ENCODE measurements around the gene SLFNL1. TPM values are rescaled to one million over a fixed set of nuclear protein-coding genes. Genes with fewer than 3 reads are reported as not detected.

Gene SLFNL1
- total RNA-seq, 2 donors from 2014 or later = 0.15 TPM; not detected in 1

DNA sequence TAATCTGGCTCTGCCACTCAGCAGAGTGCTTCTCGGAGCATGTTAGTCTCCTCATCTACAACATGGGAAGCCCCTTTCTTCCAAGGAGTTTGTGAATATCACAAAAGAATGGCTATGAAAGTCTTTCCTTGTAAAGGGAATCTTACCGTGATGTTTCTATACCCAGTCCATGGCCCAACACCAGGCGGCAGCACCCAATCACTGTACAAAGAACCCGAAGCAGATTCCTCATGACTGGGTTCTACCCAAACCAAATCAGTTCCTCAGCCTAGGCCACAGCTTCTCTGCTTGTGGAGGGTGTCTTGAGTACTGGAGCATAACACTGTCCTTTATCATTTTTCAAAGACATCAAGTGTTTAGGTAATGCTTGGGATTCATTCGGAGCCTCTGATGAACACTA is 16.6 kb upstream of the SLFNL1 start:
- Mint-ChIP-seq H3K36me3 (ENCODE audit: low read depth) (peaks cover 10% of the 10 kb centered on the region), H3K4me1 (no peaks in the 10 kb centered on the region), H3K4me3 (no peak overlapping the region), H3K27me3 (ENCODE audit: insufficient read depth) (no peaks in the 10 kb centered on the region), H3K27ac (no peak overlapping the region), H3K9me3 (no peaks in the 10 kb centered on the region)
- no peak overlapping the region for H3K27ac ChIP-seq (ENCODE audit: low read depth, low read length)
- peak; percentile 66 for DNase-seq
- no peak overlapping the region for H3K9ac ChIP-seq (ENCODE audit: extremely low read depth, low read length, poor library complexity, severe bottlenecking)
- H3K4me3 ChIP-seq (ENCODE audit: low read length) = no peak overlapping the region
- H3K4me1 ChIP-seq (ENCODE audit: control insufficient read depth, insufficient read depth, low read length) = no peaks in the 10 kb centered on the region
- 88 to 100% methylated on average over 1 to 5 of the region's 5 CpGs for WGBS, 2 experiments (ENCODE audit: insufficient coverage in 1 of 2, insufficient read length in 1 of 2)
- H3K36me3 ChIP-seq (ENCODE audit: control insufficient read depth, insufficient read depth, low read length) = peaks cover 7% of the 10 kb centered on the region
- no peaks in the 10 kb centered on the region for H3K9me3 ChIP-seq (ENCODE audit: control insufficient read depth, low read length)
- TF ChIP-seq, protein P1, sequence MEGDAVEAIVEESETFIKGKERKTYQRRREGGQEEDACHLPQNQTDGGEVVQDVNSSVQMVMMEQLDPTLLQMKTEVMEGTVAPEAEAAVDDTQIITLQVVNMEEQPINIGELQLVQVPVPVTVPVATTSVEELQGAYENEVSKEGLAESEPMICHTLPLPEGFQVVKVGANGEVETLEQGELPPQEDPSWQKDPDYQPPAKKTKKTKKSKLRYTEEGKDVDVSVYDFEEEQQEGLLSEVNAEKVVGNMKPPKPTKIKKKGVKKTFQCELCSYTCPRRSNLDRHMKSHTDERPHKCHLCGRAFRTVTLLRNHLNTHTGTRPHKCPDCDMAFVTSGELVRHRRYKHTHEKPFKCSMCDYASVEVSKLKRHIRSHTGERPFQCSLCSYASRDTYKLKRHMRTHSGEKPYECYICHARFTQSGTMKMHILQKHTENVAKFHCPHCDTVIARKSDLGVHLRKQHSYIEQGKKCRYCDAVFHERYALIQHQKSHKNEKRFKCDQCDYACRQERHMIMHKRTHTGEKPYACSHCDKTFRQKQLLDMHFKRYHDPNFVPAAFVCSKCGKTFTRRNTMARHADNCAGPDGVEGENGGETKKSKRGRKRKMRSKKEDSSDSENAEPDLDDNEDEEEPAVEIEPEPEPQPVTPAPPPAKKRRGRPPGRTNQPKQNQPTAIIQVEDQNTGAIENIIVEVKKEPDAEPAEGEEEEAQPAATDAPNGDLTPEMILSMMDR (conservative IDR thresholded peaks at IDR 0.05) = peak; percentile 61
- H3K27me3 ChIP-seq (ENCODE audit: control insufficient read depth, insufficient read depth, low read length, poor library complexity, severe bottlenecking) = no peaks in the 10 kb centered on the region

DNA sequence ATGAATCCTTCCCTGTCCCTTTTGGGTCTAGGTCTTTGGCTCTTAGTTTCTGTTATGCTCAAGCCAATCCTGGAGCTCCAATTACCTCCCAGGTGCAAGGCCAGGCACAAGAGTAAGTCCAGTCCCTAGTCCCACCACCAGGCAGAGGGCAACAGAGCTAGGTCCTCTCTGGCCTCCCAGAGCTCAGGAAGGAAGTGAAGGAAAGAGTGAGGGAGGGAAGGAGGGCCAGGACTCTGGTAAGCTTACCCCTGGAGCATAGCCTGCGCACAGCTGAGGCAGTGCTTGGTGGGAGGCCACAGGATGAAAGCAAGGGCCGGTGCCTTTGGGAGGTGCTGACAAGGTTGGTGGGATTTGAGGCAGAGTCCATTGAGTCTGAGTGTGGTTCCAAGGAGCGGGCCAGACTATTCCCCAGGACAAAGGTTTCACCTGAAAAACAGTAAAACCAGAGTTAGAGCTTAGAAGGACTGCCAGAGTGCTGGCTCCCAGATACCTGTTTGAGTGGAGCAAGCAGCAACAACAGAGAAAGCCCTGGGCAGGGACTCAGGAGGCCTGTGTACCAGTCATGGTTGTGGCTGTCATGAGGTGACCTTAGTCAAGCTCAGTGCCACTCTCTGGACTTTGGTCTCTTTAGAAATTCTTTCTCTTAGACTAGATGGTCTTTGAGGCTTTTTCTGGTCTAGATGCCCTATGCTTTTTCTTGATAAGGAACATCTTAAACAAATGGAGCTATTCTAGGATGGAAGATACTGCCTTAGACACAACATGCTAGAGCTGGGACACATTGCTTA is 15.8 kb upstream of the SLFNL1 start:
- TF ChIP-seq, protein P1 (conservative IDR thresholded peaks at IDR 0.05) = no peak
- no peak for DNase-seq
- Histone ChIP-seq H3K27ac (ENCODE audit: low read depth, low read length) (no peak overlapping the region), H3K9me3 (ENCODE audit: control insufficient read depth, low read length) (no peaks in the 10 kb centered on the region), H3K4me3 (ENCODE audit: low read length) (no peak overlapping the region), H3K4me1 (ENCODE audit: control insufficient read depth, insufficient read depth, low read length) (no peaks in the 10 kb centered on the region), H3K9ac (ENCODE audit: extremely low read depth, low read length, poor library complexity, severe bottlenecking) (no peak overlapping the region), H3K36me3 (ENCODE audit: control insufficient read depth, insufficient read depth, low read length) (peaks cover 9% of the 10 kb centered on the region), H3K27me3 (ENCODE audit: control insufficient read depth, insufficient read depth, low read length, poor library complexity, severe bottlenecking) (no peaks in the 10 kb centered on the region)
- no peaks in the 10 kb centered on the region for H3K4me1 Mint-ChIP-seq
- no peaks in the 10 kb centered on the region for H3K27me3 Mint-ChIP-seq (ENCODE audit: insufficient read depth)
- no peaks in the 10 kb centered on the region for H3K9me3 Mint-ChIP-seq
- no peak overlapping the region for H3K27ac Mint-ChIP-seq
- H3K36me3 Mint-ChIP-seq (ENCODE audit: low read depth) = peaks cover 13% of the 10 kb centered on the region
- 80 to 94% methylated on average over 1 to 3 of the region's 3 CpGs for WGBS, 2 experiments (ENCODE audit: insufficient coverage in 1 of 2, insufficient read length in 1 of 2)
- H3K4me3 Mint-ChIP-seq = no peak overlapping the region

DNA sequence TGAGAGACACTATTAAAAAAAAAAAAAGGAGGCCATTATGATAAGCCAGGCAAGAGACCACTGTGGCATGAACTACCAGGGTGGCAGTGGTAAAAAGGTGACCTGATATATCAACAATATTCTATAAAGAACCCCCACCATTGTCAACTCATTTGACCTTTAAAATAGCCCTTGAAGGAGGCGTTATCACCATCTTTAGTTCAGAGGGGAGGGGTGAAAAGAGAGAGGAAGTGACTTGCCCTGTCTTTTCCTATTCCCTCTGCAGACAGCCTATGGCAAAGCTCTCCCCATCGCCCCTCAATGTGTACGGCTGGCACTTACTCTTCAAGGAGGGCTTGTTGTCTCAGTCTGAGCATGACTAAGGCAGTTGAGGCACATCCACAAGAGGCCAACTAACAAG is 11.7 kb upstream of the SLFNL1 start:
- H3K9me3 ChIP-seq (ENCODE audit: control insufficient read depth, low read length) = no peaks in the 10 kb centered on the region
- peaks cover 25% of the 10 kb centered on the region for H3K36me3 Mint-ChIP-seq (ENCODE audit: low read depth)
- no peaks in the 10 kb centered on the region for H3K27me3 Mint-ChIP-seq (ENCODE audit: insufficient read depth)
- no peaks in the 10 kb centered on the region for H3K27me3 ChIP-seq (ENCODE audit: control insufficient read depth, insufficient read depth, low read length, poor library complexity, severe bottlenecking)
- DNase-seq = no peak
- H3K4me3 Mint-ChIP-seq = no peak overlapping the region
- TF ChIP-seq, protein P1 (conservative IDR thresholded peaks at IDR 0.05) = no peak
- no peaks in the 10 kb centered on the region for H3K4me1 ChIP-seq (ENCODE audit: control insufficient read depth, insufficient read depth, low read length)
- no peaks in the 10 kb centered on the region for H3K9me3 Mint-ChIP-seq
- H3K4me3 ChIP-seq (ENCODE audit: low read length) = no peak overlapping the region
- no peak overlapping the region for H3K9ac ChIP-seq (ENCODE audit: extremely low read depth, low read length, poor library complexity, severe bottlenecking)
- no peak overlapping the region for H3K27ac Mint-ChIP-seq
- H3K36me3 ChIP-seq (ENCODE audit: control insufficient read depth, insufficient read depth, low read length) = peaks cover 18% of the 10 kb centered on the region
- H3K27ac ChIP-seq (ENCODE audit: low read depth, low read length) = no peak overlapping the region
- 96 to 100% methylated on average over 1 to 3 of the region's 3 CpGs for WGBS, 2 experiments (ENCODE audit: insufficient coverage in 1 of 2, insufficient read length in 1 of 2)
- no peaks in the 10 kb centered on the region for H3K4me1 Mint-ChIP-seq
